Endometrial microvascular endothelial cells (primary cell): ENCODE measurements around the gene GATA6. TPM values are rescaled to one million over a fixed set of nuclear protein-coding genes. Genes with fewer than 3 reads are reported as not detected.
"Not testable (repeated sequence)": the region's sequence is repeated elsewhere in the genome, so short reads cannot be mapped to it uniquely, and the experiment has no call there.

Experiments used
- in situ Hi-C: cut with HindIII; loops from 2 replicates; pipeline ENCODE4 v1.10.0; 2017; ENCODE audit warnings: low sequenced_read_pairs, low pct_unique_long_range_greater_than_20kb; ENCODE audit errors: inconsistent ontology term
- total RNA-seq: library from RNA; depleted of rRNA; stranded (reverse); fragments of >200 nt; gene quantifications from one replicate; pipeline ENCODE4 v1.2.3, GENCODE V29; 2015; ENCODE audit errors: inconsistent ontology term

GATA6 gene
- total RNA-seq, 1 donor from 2014 or later = 5.3 TPM

GRCh38 chr18:22219568-22220355, 50.4 kb downstream of the GATA6 start:
- in situ Hi-C loops = loop anchor here (10.0 kb wide), 1 partner anchor 105 kb away; no protein-coding TSS in a partner anchor

GRCh38 chr18:22220585-22220984, 51.2 kb downstream of the GATA6 start:
- in situ Hi-C loops = not testable (repeated sequence)

GRCh38 chr18:22221350-22221749, 52.0 kb downstream of the GATA6 start:
- in situ Hi-C loops = no loop called here

- in situ Hi-C loops = no loop called here
These were observed 54.0 kb downstream of the GATA6 start for GRCh38 chr18:22223254-22223964.

GRCh38 chr18:22223965-22224322, 54.6 kb downstream of the GATA6 start:
- in situ Hi-C loops = no loop called here

- in situ Hi-C loops = no loop called here
These were observed 55.0 kb downstream of the GATA6 start for GRCh38 chr18:22224339-22224738.

- in situ Hi-C loops = no loop called here
These were observed 57.4 kb downstream of the GATA6 start for GRCh38 chr18:22226801-22227200.

GRCh38 chr18:22228976-22229375, 59.6 kb downstream of the GATA6 start:
- in situ Hi-C loops = no loop called here

GRCh38 chr18:22229456-22230124, 60.2 kb downstream of the GATA6 start:
- in situ Hi-C loops = no loop called here

- in situ Hi-C loops = no loop called here
These were observed 61.1 kb downstream of the GATA6 start for GRCh38 chr18:22230471-22230945.

- in situ Hi-C loops = no loop called here
These were observed 63.9 kb downstream of the GATA6 start for GRCh38 chr18:22233266-22233665.

GRCh38 chr18:22238036-22238435, 68.6 kb downstream of the GATA6 start:
- in situ Hi-C loops = no loop called here

- in situ Hi-C loops = no loop called here
These were observed 69.3 kb downstream of the GATA6 start for GRCh38 chr18:22238681-22239080.

- in situ Hi-C loops = no loop called here
These were observed 72.6 kb downstream of the GATA6 start for GRCh38 chr18:22241921-22242361.

GRCh38 chr18:22243513-22243912, 74.1 kb downstream of the GATA6 start:
- in situ Hi-C loops = no loop called here

- in situ Hi-C loops = no loop called here
These were observed 80.6 kb downstream of the GATA6 start for GRCh38 chr18:22250026-22250425.

- in situ Hi-C loops = no loop called here
These were observed 81.2 kb downstream of the GATA6 start for GRCh38 chr18:22250591-22250996.
